Uterus (tissue), 2 donors: ENCODE results near the gene PLEKHG1.

ENCODE experiments used
- CTCF ChIP-seq, 4 experiments: fragments of 200-600 bp in 2 of 4; fragments of 450-650 bp in 2 of 4; sonication (generic) in 2 of 4; IDR thresholded peaks; one replicate each; pipeline ENCODE4 v1.5.1; 2016 to 2019; ENCODE audit warnings: antibody characterized with exemption in 4 of 4, mild to moderate bottlenecking in 2 of 4, moderate library complexity in 1 of 4
- POLR2A ChIP-seq, 2 donors: fragments of 450-650 bp; IDR thresholded peaks; one replicate each; pipeline ENCODE4 v1.6.1; 2016; ENCODE audit warnings: antibody characterized with exemption in 2 of 2, mild to moderate bottlenecking in 1 of 2, moderate library complexity in 1 of 2

DNA sequence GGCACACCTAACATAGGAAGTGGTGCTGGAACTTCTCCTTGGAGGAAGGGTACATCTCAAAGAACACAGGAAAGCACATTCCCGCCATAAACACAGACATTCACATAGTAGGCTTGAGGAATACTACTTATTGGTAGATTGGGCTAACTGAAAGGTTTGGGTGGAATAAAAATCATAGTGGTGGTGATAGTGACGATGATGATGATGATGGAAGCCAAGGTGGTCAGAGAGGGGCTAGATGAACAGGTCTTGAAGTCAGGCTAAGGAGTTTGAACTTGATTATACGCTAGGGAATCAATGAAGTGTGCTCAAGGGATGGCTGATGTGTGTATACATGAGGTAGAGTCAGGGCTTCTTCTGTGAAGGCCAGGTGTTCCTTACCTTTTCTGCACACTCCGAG, 12.0 kb upstream of the PLEKHG1 start:
- TF ChIP-seq CTCF (IDR thresholded peaks at IDR 0.05) (no peak), POLR2A (IDR thresholded peaks at IDR 0.05) (no peak)
